CD14-positive monocyte (primary cell): ENCODE data around the gene ACLY. TPM values are rescaled to one million over a fixed set of nuclear protein-coding genes. Genes with fewer than 3 reads are reported as not detected.
"Not testable (repeated sequence)": the region's sequence is repeated elsewhere in the genome, so short reads cannot be mapped to it uniquely, and the experiment has no call there.

Experiments used
- DNase-seq, 3 donors: peaks; one replicate each; pipeline ENCODE4 v3.0.0-alpha.2; 2011 to 2022
- H2AFZ ChIP-seq: 2 replicates; pipeline ENCODE4 v1.6.0; 2012; ENCODE audit warnings: mild to moderate bottlenecking, low read depth, low read length, inconsistent platforms; ENCODE audit not compliant: insufficient read depth, poor library complexity, severe bottlenecking
- H3K27ac ChIP-seq, 2 donors: 1 replicate in 1 of 2; 2 replicates in 1 of 2; pipeline ENCODE4 v1.5.1; 2012 to 2013; ENCODE audit warnings: low read length in 2 of 2, control low read depth in 1 of 2, inconsistent platforms in 1 of 2, low read depth in 1 of 2, mild to moderate bottlenecking in 1 of 2
- H3K27me3 ChIP-seq, 2 donors: one replicate each; pipeline versions ENCODE4 v1.6.0 to v1.6.1; 2011 to 2013; ENCODE audit warnings: low read length in 2 of 2; ENCODE audit not compliant: control insufficient read depth in 2 of 2, insufficient read depth in 2 of 2
- H3K36me3 ChIP-seq, 2 donors: replicated peaks in 1 of 2; 1 replicate in 1 of 2; 2 replicates in 1 of 2; pipeline versions ENCODE4 v1.5.1 to v1.6.1; 2012 to 2013; ENCODE audit warnings: low read length in 2 of 2, control low read depth in 1 of 2, inconsistent platforms in 1 of 2, mild to moderate bottlenecking in 1 of 2; ENCODE audit not compliant: insufficient read depth in 2 of 2, control insufficient read depth in 1 of 2
- H3K4me1 ChIP-seq, 2 donors: 1 replicate in 1 of 2; 2 replicates in 1 of 2; pipeline versions ENCODE4 v1.5.1 to v1.6.1; 2012 to 2013; ENCODE audit warnings: low read length in 2 of 2, control low read depth in 1 of 2, inconsistent platforms in 1 of 2, mild to moderate bottlenecking in 1 of 2, moderate library complexity in 1 of 2; ENCODE audit not compliant: insufficient read depth in 2 of 2, control insufficient read depth in 1 of 2
- H3K4me2 ChIP-seq: replicated peaks from 2 replicates; pipeline ENCODE3; 2012; ENCODE audit warnings: low read length, moderate library complexity, mild to moderate bottlenecking; ENCODE audit not compliant: poor library complexity, severe bottlenecking; ENCODE audit errors: extremely low read depth
- H3K4me3 ChIP-seq, 3 experiments: fragments of 200-600 bp in 1 of 3; sonication (generic) in 1 of 3; replicated peaks in 1 of 3; 1 replicate in 2 of 3; 2 replicates in 1 of 3; pipeline ENCODE4 v1.5.1; 2011 to 2013; ENCODE audit warnings: low read length in 3 of 3, mild to moderate bottlenecking in 3 of 3, control low read depth in 2 of 3, low read depth in 2 of 3, inconsistent platforms in 1 of 3, moderate library complexity in 1 of 3
- H3K79me2 ChIP-seq: 2 replicates; pipeline ENCODE4 v1.6.0; 2012; ENCODE audit warnings: mild to moderate bottlenecking, control low read depth, inconsistent platforms, low read length, moderate library complexity; ENCODE audit not compliant: insufficient read depth
- H3K9ac ChIP-seq: 2 replicates; pipeline ENCODE4 v1.6.0; 2017; ENCODE audit warnings: low read length, mild to moderate bottlenecking; ENCODE audit not compliant: insufficient read depth, poor library complexity, severe bottlenecking
- H3K9me3 ChIP-seq, 2 donors: replicated peaks in 1 of 2; 1 replicate in 1 of 2; 2 replicates in 1 of 2; pipeline versions ENCODE4 v1.5.1 to v1.6.1; 2012 to 2013; ENCODE audit warnings: low read length in 2 of 2, control low read depth in 1 of 2; ENCODE audit not compliant: control insufficient read depth in 1 of 2, insufficient read depth in 1 of 2
- H4K20me1 ChIP-seq: 2 replicates; pipeline ENCODE4 v1.6.0; 2012; ENCODE audit warnings: mild to moderate bottlenecking, low read length, control low read depth, moderate library complexity; ENCODE audit not compliant: insufficient read depth
- H3K27ac Mint-ChIP-seq, 7 donors: one replicate each; pipeline ENCODE4 v1.8.0; 2020; ENCODE audit warnings: mild to moderate bottlenecking in 7 of 7, mixed read lengths in 7 of 7, moderate library complexity in 6 of 7, inconsistent platforms in 2 of 7
- H3K27me3 Mint-ChIP-seq, 3 donors: one replicate each; pipeline ENCODE4 v1.8.0; 2021 to 2022; ENCODE audit warnings: low read depth in 3 of 3, mild to moderate bottlenecking in 3 of 3, mixed read lengths in 3 of 3, moderate library complexity in 3 of 3, inconsistent platforms in 1 of 3
- H3K36me3 Mint-ChIP-seq, 2 donors: one replicate each; pipeline ENCODE4 v1.8.0; 2020; ENCODE audit warnings: mixed read lengths in 2 of 2, inconsistent platforms in 1 of 2, mild to moderate bottlenecking in 1 of 2
- H3K4me1 Mint-ChIP-seq: one replicate; pipeline ENCODE4 v1.8.0; 2020; ENCODE audit warnings: mild to moderate bottlenecking, mixed read lengths
- H3K4me3 Mint-ChIP-seq, 2 donors: one replicate each; pipeline ENCODE4 v1.8.0; 2020; ENCODE audit warnings: mild to moderate bottlenecking in 2 of 2, mixed read lengths in 2 of 2, moderate library complexity in 1 of 2
- H3K9me3 Mint-ChIP-seq, 7 donors: one replicate each; pipeline ENCODE4 v1.8.0; 2020 to 2022; ENCODE audit warnings: mixed read lengths in 7 of 7, mild to moderate bottlenecking in 6 of 7, moderate library complexity in 6 of 7, inconsistent platforms in 2 of 7
- CTCF ChIP-seq: fragments of 200-600 bp; IDR thresholded peaks from one replicate; pipeline ENCODE4 v1.8.0; 2022; ENCODE audit warnings: antibody characterized with exemption, mild to moderate bottlenecking
- WGBS: methylation state at CpG from one replicate; pipeline ENCODE4 v1.1.5; 2013; ENCODE audit warnings: missing lambda C conversion rate; ENCODE audit not compliant: insufficient coverage; 5-methylcytosine and 5-hydroxymethylcytosine counted together
- intact Hi-C, 2 donors: fragments of 100-400 bp; cut with micrococcal nuclease; formaldehyde crosslinking; loops; one replicate each; pipeline versions ENCODE4 v1.15.0 to v1.15.1; 2023
- polyA plus RNA-seq, 3 donors: library from polyadenylated mRNA; depleted of rRNA in 1 of 3; unstranded in 2 of 3; stranded (reverse) in 1 of 3; fragments of 300-500 nt in 2 of 3; fragments of >200 nt in 1 of 3; fragmentation: Illumina TruSeq in 2 of 3; gene quantifications; 1 replicate in 2 of 3; 2 replicates in 1 of 3; pipeline ENCODE4 v1.2.3, GENCODE V29; 2012 to 2021

The ACLY gene
- polyA plus RNA-seq, 3 donors: 41.0 to 48.3 (median 45.1) TPM

- no peak for DNase-seq
- Histone ChIP-seq H2AFZ (no peak overlapping the region), H3K27ac (no peak overlapping the region), H3K27me3 (no peaks in the 10 kb centered on the region), H3K4me2 (no peak overlapping the region), H3K4me1 (peaks cover 31 to 32% of the 10 kb centered on the region in 2 donors), H3K79me2 (no peaks in the 10 kb centered on the region), H3K9me3 (no peaks in the 10 kb centered on the region), H4K20me1 (no peaks in the 10 kb centered on the region), H3K36me3 (no peaks in the 10 kb centered on the region), H3K4me3 (no peak overlapping the region), H3K9ac (no peak overlapping the region)
- 97% methylated on average over 6 of the region's 6 CpGs for WGBS
- Mint-ChIP-seq H3K4me3 (no peak overlapping the region), H3K27ac (no peak overlapping the region), H3K27me3 (peaks cover 2% of the 10 kb centered on the region in 3 donors), H3K4me1 (peaks cover 25% of the 10 kb centered on the region), H3K9me3 (no peaks in the 10 kb centered on the region), H3K36me3 (no peaks in the 10 kb centered on the region)
- no peak for TF ChIP-seq CTCF
- intact Hi-C loops: loop anchor here in 1 of 2 donors (5.0 kb wide), 1 partner anchor 37 kb away; no protein-coding TSS in a partner anchor
These were observed 16.9 kb upstream of the ACLY start for GRCh38 chr17:41935641-41936040.

- DNase-seq: peak; percentile 59 to 67 (median 60)
- intact Hi-C loops: no loop called here
- Mint-ChIP-seq H3K36me3 (no peaks in the 10 kb centered on the region), H3K9me3 (no peaks in the 10 kb centered on the region), H3K27ac (peak overlapping the region; percentile 89 to 97 (median 93)), H3K27me3 (peaks cover 0 to 2% (median 2%) of the 10 kb centered on the region in 3 donors), H3K4me3 (peak overlapping the region; percentile 58 to 75), H3K4me1 (peaks cover 41% of the 10 kb centered on the region)
- peak overlapping the region; percentile 6 for H3K9ac ChIP-seq
- H3K79me2 ChIP-seq: no peaks in the 10 kb centered on the region
- H3K27ac ChIP-seq: peak overlapping the region; percentile 24 to 91
- H3K9me3 ChIP-seq: no peaks in the 10 kb centered on the region
- no peaks in the 10 kb centered on the region for H4K20me1 ChIP-seq
- H3K4me2 ChIP-seq: peak overlapping the region; percentile 67
- H2AFZ ChIP-seq: peak overlapping the region; percentile 80
- 20% methylated on average over 1 of the region's 2 CpGs for WGBS
- TF ChIP-seq CTCF: no peak
- no peaks in the 10 kb centered on the region for H3K27me3 ChIP-seq
- H3K4me3 ChIP-seq: peak overlapping the region in 1 of 3 experiments; percentile 60
- H3K36me3 ChIP-seq: no peaks in the 10 kb centered on the region
- H3K4me1 ChIP-seq: peaks cover 37 to 46% of the 10 kb centered on the region in 2 donors
These were observed 14.2 kb upstream of the ACLY start for GRCh38 chr17:41932816-41933389.

- H3K9me3 Mint-ChIP-seq, H3K79me2 ChIP-seq, H3K27me3 ChIP-seq, H3K36me3 ChIP-seq, H3K9ac ChIP-seq, intact Hi-C loops, H3K27me3 Mint-ChIP-seq, DNase-seq, H3K36me3 Mint-ChIP-seq, H3K9me3 ChIP-seq, H2AFZ ChIP-seq, H4K20me1 ChIP-seq, H3K4me2 ChIP-seq, H3K4me3 ChIP-seq, H3K4me3 Mint-ChIP-seq: not testable (repeated sequence)
- WGBS: no CpG with 5 or more reads among the region's 4 CpGs
- Mint-ChIP-seq H3K4me1 (peaks cover 41% of the 10 kb centered on the region), H3K27ac (peak overlapping the region in 6 of 7 donors; percentile 76 to 97 (median 89))
- H3K4me1 ChIP-seq: peaks cover 37 to 46% of the 10 kb centered on the region in 2 donors
- peak overlapping the region in 1 of 2 donors; percentile 91 for H3K27ac ChIP-seq
These were observed 13.0 kb upstream of the ACLY start for GRCh38 chr17:41931715-41932114.
